GM18507 (cell line): ENCODE measurements around the gene BICDL1.

Experiments used
- DNase-seq: peaks from one replicate; pipeline ENCODE4 v3.0.0; 2011; ENCODE audit warnings: low read depth; ENCODE audit not compliant: insufficient read length; ENCODE audit errors: extremely low spot score
- FAIRE-seq: peaks from 2 replicates; lab custom pipeline; 2011; peaks lifted over from hg19 to GRCh38; lab: Jason Lieb, UNC

BICDL1 gene

DNA sequence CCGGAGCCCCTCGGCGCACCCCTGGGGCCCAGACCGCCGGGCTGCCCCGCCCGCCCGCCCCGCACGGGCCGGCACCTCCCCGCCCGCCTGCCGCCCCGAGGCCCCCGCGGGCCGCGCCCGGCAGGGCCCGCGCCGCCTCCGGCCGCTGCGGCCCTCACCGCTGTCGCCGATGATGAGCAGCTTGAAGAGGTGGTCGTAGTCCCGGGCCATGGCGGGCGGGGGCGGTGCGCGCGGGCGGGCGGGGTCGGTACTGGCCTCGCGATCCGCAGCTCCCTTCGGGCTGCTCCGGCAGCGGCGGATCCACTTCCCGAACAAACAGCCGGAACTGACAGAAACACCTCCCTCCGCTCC, 127.4 kb downstream of the BICDL1 start, which contains the start of gene RAB35:
Gene RAB35, minus strand, starts transcription at position 313 of the 351 bp plus-strand sequence. Its CDS starts 103 bp downstream, at position 210.
- FAIRE-seq = no peak

DNA sequence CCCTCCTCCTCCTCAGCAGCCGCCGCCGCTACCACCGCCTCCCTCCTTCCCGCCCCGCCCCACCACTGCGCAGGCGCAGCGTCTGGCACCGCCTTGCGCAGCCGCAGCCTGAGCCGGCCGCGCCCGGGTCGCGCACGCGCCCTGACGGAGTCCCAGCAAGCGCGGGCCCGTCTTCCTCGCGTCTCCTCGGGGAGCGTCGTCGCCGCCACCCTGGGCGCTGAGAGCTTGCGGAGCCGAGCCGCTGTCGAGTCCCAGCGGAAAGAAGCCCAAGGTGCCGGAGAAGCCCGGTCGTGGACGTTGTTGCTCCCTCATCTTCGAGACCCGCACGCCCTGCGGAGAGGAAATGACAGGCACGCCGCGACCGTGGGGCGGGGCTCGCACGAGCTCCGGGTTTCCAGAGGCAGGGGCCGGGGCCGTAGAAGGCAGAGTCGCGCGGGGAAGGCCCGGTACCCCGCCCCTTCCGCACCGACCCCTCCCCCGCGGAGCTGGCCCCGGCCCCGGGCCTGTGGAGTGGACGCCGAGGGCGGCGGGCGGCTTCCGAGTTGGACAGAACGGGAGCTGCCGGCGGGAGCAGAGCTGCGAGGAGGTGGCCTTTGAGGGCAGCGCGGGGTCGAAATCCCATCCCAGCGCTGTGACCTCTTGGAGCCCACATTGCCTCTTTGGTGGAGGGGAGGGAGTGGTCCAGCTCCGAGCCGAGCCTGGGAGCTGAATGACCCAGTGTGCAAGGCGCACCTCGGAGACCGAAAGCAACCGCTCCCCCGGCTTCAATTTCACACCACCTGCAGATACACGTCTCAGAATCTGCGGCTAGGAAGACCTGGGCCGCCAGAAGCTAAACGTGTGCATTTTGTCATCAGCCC, 128.0 kb downstream of the BICDL1 start:
- peak; percentile 76 for FAIRE-seq
- DNase-seq = peak; percentile 92

More for the DNA sequence above, 127.4 kb downstream of the BICDL1 start, which contains the start of gene RAB35:
- no peak for DNase-seq

DNA sequence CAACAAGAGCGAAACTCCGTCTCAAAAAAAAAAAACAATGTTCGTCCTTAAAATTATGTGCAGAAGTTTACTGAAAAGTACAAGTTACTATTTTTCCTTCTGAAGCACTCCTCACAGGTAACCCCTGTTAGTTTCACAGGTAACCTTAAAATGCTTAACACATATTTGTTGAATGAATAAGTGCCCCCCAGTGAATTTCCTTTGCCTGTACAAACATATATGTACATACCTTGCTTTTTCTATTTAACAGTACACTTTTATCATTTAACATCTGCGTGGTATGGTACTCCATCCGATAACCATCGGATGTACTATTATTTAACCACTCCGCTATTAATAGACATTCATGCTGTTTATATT, 128.9 kb downstream of the BICDL1 start:
- no peak for FAIRE-seq
- DNase-seq = no peak

DNA sequence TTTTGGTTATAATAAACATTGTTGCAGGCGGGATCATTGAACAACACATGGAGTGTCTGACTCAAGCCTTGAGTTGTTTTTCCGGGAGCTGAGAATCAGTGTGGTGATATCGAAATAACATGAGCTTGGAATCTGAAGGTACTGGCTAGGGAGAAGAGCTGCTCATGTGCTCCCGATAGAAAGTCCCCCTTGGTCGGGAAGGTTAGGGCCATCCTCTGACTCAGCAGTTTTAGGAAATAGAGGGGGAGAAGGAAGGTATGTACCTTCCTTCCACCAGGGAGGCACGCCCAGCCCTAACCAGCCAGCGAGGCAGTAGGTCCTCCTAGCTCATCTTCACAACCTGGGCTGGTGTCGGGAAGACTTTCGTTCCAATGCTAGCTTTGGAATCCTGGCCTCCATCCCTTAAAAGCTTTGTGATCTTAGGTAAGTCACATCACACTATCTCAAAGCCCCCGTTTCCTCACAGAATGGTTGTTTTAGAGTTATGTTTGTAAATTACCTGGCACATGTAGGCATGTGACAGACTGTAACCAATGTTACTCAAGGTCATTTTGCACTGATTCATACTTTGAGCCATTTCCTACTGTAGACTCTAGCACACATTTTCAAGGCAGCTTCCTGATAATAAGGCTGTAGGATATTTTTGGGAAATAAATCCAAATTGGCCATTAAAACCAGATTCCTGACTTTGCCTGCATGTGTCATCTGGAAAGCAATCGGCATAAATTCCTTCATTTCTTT, 129.5 kb downstream of the BICDL1 start:
- DNase-seq (no peak), FAIRE-seq (no peak)

GRCh38 chr12:120119271-120119973, 130.4 kb downstream of the BICDL1 start:
- peak; percentile 76 for FAIRE-seq
- DNase-seq = no peak

- FAIRE-seq = no peak
- DNase-seq = no peak
These were observed 132.3 kb downstream of the BICDL1 start for GRCh38 chr12:120121343-120121742.

- peak; percentile 30 for DNase-seq
- FAIRE-seq = peak; percentile 90
These were observed 132.8 kb downstream of the BICDL1 start for GRCh38 chr12:120121766-120122293.

- FAIRE-seq = no peak
These were observed 136.0 kb downstream of the BICDL1 start for GRCh38 chr12:120125029-120125428.

GRCh38 chr12:120125792-120126634, 137.0 kb downstream of the BICDL1 start:
- DNase-seq (no peak), FAIRE-seq (no peak)

More at GRCh38 chr12:120125029-120125428, 136.0 kb downstream of the BICDL1 start:
- no peak for DNase-seq

- FAIRE-seq = no peak
- DNase-seq = no peak
These were observed 137.6 kb downstream of the BICDL1 start for GRCh38 chr12:120126635-120127005.

DNA sequence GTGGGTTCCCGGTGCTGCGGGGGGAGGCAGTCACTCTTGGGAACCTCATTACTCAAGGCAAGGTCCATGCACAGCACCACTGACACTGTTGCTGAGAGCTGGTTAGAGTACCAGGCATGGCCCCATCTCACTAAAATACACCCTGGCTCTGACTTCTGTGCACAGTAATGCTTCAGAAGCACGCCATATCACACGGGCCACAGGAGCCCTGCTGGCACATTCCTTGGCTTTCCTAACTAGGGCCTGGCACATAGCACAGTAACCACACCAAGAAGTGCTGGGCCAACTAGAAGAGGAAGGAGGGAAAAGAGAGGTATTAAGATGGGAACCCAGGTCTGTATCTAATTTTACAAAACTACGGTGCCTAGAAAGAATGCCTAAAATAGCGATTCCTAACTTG, 141.0 kb downstream of the BICDL1 start:
- no peak for FAIRE-seq
- DNase-seq = no peak

DNA sequence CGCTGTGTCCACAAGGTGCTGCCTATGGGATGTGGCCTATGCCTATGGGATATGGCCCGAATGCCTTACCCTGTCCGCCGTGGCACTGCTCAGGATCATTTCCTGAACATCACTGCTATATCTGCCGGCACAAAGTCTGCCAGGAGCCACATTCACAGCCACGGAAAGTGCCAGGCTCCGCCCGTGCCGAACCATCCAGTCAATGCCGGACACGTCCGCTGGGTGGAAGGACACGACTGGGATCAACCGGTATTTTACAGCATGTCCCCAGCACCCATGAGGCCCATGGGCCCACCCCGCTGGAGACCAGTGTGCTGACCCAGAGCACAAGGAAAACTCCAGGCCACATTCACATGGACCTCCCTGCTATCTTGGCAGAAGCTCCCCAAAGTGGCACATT, 142.1 kb downstream of the BICDL1 start:
- FAIRE-seq (no peak), DNase-seq (no peak)

GRCh38 chr12:120132054-120132836, 143.2 kb downstream of the BICDL1 start:
- no peak for DNase-seq
- peak; percentile 60 for FAIRE-seq

DNA sequence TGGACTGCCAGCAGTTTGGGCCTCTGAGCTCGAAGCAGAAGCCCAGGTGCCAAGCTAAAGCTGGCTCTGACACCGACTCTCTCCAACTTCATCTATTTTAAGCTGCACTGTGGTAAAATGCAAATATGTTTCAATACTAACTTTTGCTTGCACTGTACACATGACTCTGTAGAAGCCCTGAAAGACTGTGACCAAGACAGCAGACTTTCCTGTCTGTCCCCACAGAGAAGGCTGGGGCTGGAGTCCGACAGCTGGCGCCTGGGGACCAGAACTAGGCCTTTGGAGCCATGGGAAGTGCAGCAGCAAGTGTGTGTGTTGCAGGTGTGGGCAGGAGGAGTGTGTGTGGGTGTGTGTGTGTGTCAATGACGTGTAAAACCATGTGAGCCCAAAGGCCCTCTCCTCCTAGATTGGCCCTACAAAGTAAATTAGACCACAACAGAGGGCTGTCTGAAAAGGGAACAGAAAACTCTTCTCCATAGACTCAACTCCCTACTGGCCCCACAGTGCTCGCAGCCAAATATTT, 143.9 kb downstream of the BICDL1 start:
- FAIRE-seq (peak; percentile 97), DNase-seq (peak; percentile 36)

DNA sequence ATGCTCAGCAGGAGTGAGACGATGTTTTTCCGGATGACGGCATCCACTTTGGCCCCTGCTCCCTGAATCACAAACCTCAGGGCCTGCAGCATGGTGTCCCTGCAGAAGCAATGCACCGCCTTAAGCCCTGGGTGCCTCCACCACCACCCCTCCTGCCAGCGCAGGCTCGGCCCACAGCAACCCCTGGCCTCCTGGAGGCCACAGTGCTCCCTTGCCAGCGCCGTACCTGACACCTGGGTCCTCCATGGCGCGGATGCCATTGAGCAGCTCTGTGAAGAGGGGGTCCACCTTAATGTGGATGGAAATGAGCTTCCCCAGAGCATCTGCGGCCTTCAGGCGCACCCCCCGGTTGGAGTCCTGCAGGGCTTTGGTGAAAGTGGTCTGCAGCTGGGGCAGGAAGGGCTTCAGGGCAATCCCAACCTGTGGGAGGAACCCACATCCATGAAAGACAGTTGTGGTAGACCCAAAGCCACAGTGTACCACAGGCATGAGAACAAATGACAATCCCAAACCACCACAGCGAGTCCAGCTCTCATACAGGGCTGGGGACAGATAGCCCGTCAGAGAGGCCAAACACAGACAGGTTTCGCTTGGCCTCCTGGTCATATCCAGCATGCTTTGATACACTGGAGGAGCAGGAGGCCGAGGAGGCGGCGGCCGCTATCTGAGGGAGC, 145.4 kb downstream of the BICDL1 start:
- FAIRE-seq = no peak
- no peak for DNase-seq

- no peak for FAIRE-seq
- no peak for DNase-seq
These were observed 147.2 kb downstream of the BICDL1 start for GRCh38 chr12:120136093-120136770.

DNA sequence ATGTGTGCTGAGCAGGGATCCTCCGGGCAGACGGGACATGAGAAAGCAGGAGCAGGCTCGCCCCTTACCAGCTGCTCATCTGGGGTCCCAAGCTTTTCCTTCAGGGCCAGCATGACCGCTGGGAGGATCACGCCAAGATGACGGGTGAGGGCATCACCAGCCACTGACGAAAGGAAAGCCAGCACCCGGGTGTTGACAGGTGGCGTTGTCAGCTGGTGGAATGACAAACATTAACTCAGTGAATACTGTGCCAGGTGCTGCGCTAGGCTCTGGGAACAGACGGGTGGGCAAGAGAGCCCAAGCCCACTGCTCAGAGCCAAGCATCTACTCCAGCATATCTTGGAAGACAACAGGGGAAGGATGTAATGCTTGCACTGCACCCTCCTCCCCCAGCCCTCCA, 148.8 kb downstream of the BICDL1 start:
- no peak for DNase-seq
- FAIRE-seq = no peak
